Spleen (tissue), 11 donors: ENCODE data around the gene SLC39A11. TPM values are rescaled to one million over a fixed set of nuclear protein-coding genes. Genes with fewer than 3 reads are reported as not detected.
"Not testable (repeated sequence)": the region's sequence is repeated elsewhere in the genome, so short reads cannot be mapped to it uniquely, and the experiment has no call there.

Experiments used
- DNase-seq: peaks from one replicate; pipeline ENCODE4 v3.0.0-alpha.2; 2020
- H3K27ac ChIP-seq, 8 donors: fragments of 200-600 bp; sonication (generic) in 7 of 8; 1 replicate in 4 of 8; 2 replicates in 4 of 8; pipeline versions ENCODE4 v1.5.0 to v1.8.0; 2016 to 2021; ENCODE audit warnings: inconsistent platforms in 4 of 8, mild to moderate bottlenecking in 4 of 8, moderate library complexity in 1 of 8
- H3K27me3 ChIP-seq, 7 donors: fragments of 200-600 bp; sonication (generic) in 6 of 7; replicated peaks in 1 of 7; 1 replicate in 4 of 7; 2 replicates in 3 of 7; pipeline versions ENCODE4 v1.5.0 to v1.8.0; 2016 to 2021; ENCODE audit warnings: inconsistent platforms in 3 of 7, mild to moderate bottlenecking in 1 of 7
- H3K36me3 ChIP-seq, 6 donors: fragments of 200-600 bp; sonication (generic) in 5 of 6; 1 replicate in 4 of 6; 2 replicates in 2 of 6; pipeline versions ENCODE4 v1.5.0 to v1.8.0; 2016 to 2021; ENCODE audit warnings: inconsistent platforms in 2 of 6
- H3K4me1 ChIP-seq, 6 donors: fragments of 200-600 bp; sonication (generic) in 5 of 6; 1 replicate in 3 of 6; 2 replicates in 3 of 6; pipeline versions ENCODE4 v1.5.0 to v1.8.0; 2016 to 2021; ENCODE audit warnings: inconsistent platforms in 3 of 6
- H3K4me3 ChIP-seq, 8 donors: fragments of 200-600 bp; sonication (generic) in 7 of 8; 1 replicate in 4 of 8; 2 replicates in 4 of 8; pipeline versions ENCODE4 v1.5.0 to v1.8.0; 2016 to 2021; ENCODE audit warnings: inconsistent platforms in 4 of 8, mild to moderate bottlenecking in 4 of 8, moderate library complexity in 2 of 8
- H3K9me3 ChIP-seq, 8 donors: fragments of 200-600 bp; sonication (generic) in 7 of 8; 1 replicate in 4 of 8; 2 replicates in 4 of 8; pipeline versions ENCODE4 v1.5.0 to v1.8.0; 2016 to 2021; ENCODE audit warnings: inconsistent platforms in 4 of 8
- CTCF ChIP-seq, 11 experiments: fragments of 200-600 bp in 7 of 11; fragments of 450-650 bp in 4 of 11; sonication (generic) in 4 of 11; IDR thresholded peaks in 8 of 11; conservative IDR thresholded peaks in 3 of 11; 1 replicate in 7 of 11; 2 replicates in 4 of 11; pipeline versions ENCODE4 v1.4.0 to v1.8.0; 2016 to 2021; ENCODE audit warnings: antibody characterized with exemption in 11 of 11, inconsistent platforms in 4 of 11, mild to moderate bottlenecking in 1 of 11
- POLR2A ChIP-seq, 3 donors: fragments of 450-650 bp; IDR thresholded peaks; one replicate each; pipeline ENCODE4 v1.5.1; 2017; ENCODE audit warnings: antibody characterized with exemption in 3 of 3, mild to moderate bottlenecking in 1 of 3
- POLR2AphosphoS5 ChIP-seq, 3 donors: sonication (generic); formaldehyde crosslinking; IDR thresholded peaks; one replicate each; pipeline ENCODE4 v1.5.1; 2017; ENCODE audit warnings: antibody characterized with exemption in 3 of 3
- WGBS, 5 donors: extraction: QIAGEN DNeasy Blood & Tissue Kit in 3 of 5; methylation state at CpG; one replicate each; pipeline versions ENCODE4 v1.1.5 to v1.1.7; 2013 to 2018; 5-methylcytosine and 5-hydroxymethylcytosine counted together
- intact Hi-C: fragments of 100-400 bp; cut with DNase I; formaldehyde crosslinking; loops from one replicate; pipeline ENCODE4 v1.15.0; 2023; ENCODE audit warnings: low total_unique reads
- polyA plus RNA-seq, 3 donors: library from polyadenylated mRNA; stranded (reverse); fragments of 200-250 nt; gene quantifications; one replicate each; pipeline ENCODE4 v1.2.1, GENCODE V29; 2013
- total RNA-seq, 7 donors: library from RNA; depleted of rRNA in 3 of 7; stranded (reverse); fragments of >200 nt in 3 of 7; fragmentation: NEBNext Ultra II Directional in 4 of 7; extraction: Animal tissue kit (Norgen Biotek cat#: 25700) in 4 of 7; gene quantifications; one replicate each; pipeline versions ENCODE4 v1.1.0 to v1.2.1, GENCODE V29; 2016 to 2021
- donor health status: healthy with polysubstance abuse.
- donor health status: DM: no; HTN: no; CAD: no; lungs with moderate emphysema.
- donor health status: DM: no; HTN: no; CAD: no.
- donor health status: Bipolar disorder and iron deficiency.
- donor health status: healthy.
- donor health status: DM: no; HTN: no; CAD: no.
- donor health status: DM: yes; HTN: yes; CAD: no.

Gene SLC39A11
- total and polyA plus RNA-seq, 10 donors: 4.1 to 45.2 (median 27.8) TPM

GRCh38 chr17:72764632-72765041, 327.9 kb downstream of the SLC39A11 start:
- TF ChIP-seq POLR2A (IDR thresholded peaks at IDR 0.05): no peak
- no peak for TF ChIP-seq POLR2AphosphoS5 (IDR thresholded peaks at IDR 0.05)
- TF ChIP-seq CTCF (IDR thresholded peaks at IDR 0.05 in 8 of 11, conservative IDR thresholded peaks at IDR 0.05 in 3 of 11): no peak
- Histone ChIP-seq H3K4me1 (no peaks in the 10 kb centered on the region), H3K36me3 (peaks cover 0 to 26% (median 0%) of the 10 kb centered on the region in 6 donors), H3K27ac (no peak overlapping the region), H3K9me3 (peaks cover 0 to 9% (median 0%) of the 10 kb centered on the region in 8 donors), H3K27me3 (no peaks in the 10 kb centered on the region), H3K4me3 (no peak overlapping the region)
- DNase-seq: no peak
- intact Hi-C loops: no loop called here
- WGBS, 5 donors: 65 to 96% (median 81%) methylated on average over 2 to 3 of the region's 3 CpGs

GRCh38 chr17:72763981-72764380, 328.5 kb downstream of the SLC39A11 start:
- Histone ChIP-seq H3K4me1 (no peaks in the 10 kb centered on the region), H3K36me3 (peaks cover 0 to 22% (median 0%) of the 10 kb centered on the region in 6 donors), H3K27ac (no peak overlapping the region), H3K9me3 (peaks cover 0 to 9% (median 0%) of the 10 kb centered on the region in 8 donors), H3K27me3 (no peaks in the 10 kb centered on the region), H3K4me3 (no peak overlapping the region)
- TF ChIP-seq POLR2A (IDR thresholded peaks at IDR 0.05) (no peak), POLR2AphosphoS5 (IDR thresholded peaks at IDR 0.05) (no peak), CTCF (IDR thresholded peaks at IDR 0.05 in 8 of 11, conservative IDR thresholded peaks at IDR 0.05 in 3 of 11) (no peak)
- DNase-seq: no peak
- 67 to 92% (median 72%) methylated on average over 5 of the region's 5 CpGs for WGBS, 5 donors
- intact Hi-C loops: no loop called here

- 87 to 92% (median 89%) methylated on average over 9 of the region's 9 CpGs for WGBS, 5 donors
- H3K4me3 ChIP-seq, H3K27me3 ChIP-seq, DNase-seq, H3K27ac ChIP-seq, H3K4me1 ChIP-seq, intact Hi-C loops, H3K9me3 ChIP-seq: not testable (repeated sequence)
- H3K36me3 ChIP-seq: peaks cover 0 to 14% (median 0%) of the 10 kb centered on the region in 6 donors
Measured at GRCh38 chr17:72761893-72762575, 330.5 kb downstream of the SLC39A11 start.

- no peak for DNase-seq
- Histone ChIP-seq H3K4me1 (no peaks in the 10 kb centered on the region), H3K27ac (no peak overlapping the region), H3K27me3 (no peaks in the 10 kb centered on the region), H3K9me3 (peaks cover 0 to 8% (median under 1%) of the 10 kb centered on the region in 8 donors), H3K36me3 (peaks cover 0 to 19% (median 0%) of the 10 kb centered on the region in 6 donors), H3K4me3 (no peak overlapping the region)
- TF ChIP-seq POLR2AphosphoS5 (IDR thresholded peaks at IDR 0.05): no peak
- no peak for TF ChIP-seq CTCF (IDR thresholded peaks at IDR 0.05 in 8 of 11, conservative IDR thresholded peaks at IDR 0.05 in 3 of 11)
- TF ChIP-seq POLR2A (IDR thresholded peaks at IDR 0.05): no peak
- 58 to 73% (median 63%) methylated on average over 3 of the region's 3 CpGs for WGBS, 5 donors
- intact Hi-C loops: no loop called here
Measured at GRCh38 chr17:72761431-72761830, 331.1 kb downstream of the SLC39A11 start.
